ENCODE data around the gene KCTD19.

Gene KCTD19

DNA sequence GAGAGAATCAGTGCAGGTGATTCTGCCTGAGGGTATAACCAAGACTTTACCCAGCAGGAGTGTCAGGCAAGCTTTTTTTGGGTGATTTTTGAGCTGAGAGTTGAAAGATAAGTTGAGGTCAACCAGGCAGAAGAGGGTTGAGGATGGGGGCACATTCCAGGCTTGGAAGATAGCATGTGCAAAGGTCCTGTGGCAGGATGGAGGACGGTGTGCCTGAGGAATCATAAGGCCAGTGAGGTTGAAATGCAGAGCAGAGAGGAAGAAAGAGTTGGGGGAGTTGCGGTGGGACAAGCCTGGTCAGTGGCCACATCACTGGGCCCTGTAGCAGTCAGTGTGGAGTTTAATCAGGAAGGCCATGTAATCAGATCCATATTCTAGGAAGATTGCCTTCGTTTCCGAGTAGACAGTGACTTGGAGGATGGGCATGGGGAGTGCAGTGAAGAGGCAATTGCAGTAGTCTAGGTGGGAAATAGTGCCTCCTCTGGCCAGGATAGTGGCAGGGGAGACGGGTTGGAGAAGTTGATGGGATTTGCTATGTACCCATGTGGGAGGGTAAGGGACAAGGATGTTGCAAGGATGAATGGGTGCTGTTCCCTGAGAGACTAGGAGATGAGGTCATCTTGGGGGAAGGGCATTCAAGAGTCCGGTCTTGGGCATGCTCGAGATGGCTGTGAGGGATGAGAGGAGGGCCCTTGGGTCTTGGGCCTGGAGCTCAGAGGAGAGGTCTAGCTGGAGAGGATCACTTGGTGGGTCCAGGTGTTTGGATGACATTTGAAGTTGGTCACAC lies 43.3 kb downstream of the KCTD19 start:
- DNase-seq: no peak

DNA sequence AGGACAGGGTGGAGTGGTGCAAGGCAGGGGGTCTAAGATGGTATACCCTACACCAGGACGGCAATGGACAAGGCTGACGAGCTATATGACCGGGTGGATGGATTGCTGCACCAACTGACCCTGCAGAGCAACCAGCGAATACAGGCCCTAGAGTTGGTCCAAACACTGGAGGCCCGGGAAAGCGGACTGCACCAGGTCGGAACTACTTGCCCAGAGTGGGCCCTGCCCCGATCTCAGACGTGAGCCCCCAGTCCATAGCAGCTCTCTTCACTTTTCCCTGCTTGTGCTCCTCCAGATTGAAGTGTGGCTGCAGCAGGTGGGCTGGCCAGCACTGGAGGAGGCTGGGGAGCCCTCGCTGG lies 44.1 kb downstream of the KCTD19 start:
- DNase-seq: no peak

DNA sequence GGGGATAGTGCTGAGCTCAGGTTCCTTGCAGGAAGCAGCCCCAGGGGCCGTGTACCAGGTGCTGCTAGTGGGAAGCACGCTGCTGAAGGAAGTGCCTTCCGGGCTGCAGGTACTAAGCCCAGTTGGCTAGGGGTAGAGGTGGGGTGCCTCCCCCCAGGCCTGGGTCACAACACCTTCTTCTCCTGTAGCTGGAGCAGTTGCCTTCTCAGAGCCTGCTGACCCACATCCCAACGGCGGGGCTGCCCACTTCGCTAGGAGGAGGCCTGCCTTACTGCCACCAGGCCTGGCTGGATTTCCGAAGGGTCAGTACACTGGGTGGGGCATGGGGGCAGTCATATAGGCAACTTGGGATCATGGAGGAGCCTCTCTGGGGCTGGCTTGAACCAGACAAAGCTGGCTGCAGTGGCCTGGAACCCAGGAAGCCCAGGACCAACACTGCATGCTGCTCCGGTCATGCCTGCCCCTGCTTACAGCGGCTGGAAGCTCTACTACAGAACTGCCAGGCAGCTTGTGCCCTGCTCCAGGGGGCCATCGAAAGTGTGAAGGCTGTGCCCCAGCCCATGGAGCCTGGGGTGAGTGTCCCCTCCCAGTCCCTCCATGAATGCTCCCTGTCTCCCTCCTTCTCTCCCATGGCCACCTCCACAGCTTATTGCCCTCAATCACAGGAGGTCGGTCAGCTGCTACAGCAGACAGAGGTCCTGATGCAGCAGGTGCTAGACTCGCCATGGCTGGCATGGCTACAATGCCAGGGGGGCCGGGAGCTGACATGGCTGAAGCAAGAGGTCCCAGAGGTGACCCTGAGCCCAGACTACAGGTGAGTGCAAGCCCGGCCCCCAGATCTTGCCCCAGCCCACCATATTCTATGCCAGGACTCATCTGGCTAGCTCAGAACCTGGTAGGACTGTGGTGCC lies 44.8 kb downstream of the KCTD19 start:
- DNase-seq: no peak

DNA sequence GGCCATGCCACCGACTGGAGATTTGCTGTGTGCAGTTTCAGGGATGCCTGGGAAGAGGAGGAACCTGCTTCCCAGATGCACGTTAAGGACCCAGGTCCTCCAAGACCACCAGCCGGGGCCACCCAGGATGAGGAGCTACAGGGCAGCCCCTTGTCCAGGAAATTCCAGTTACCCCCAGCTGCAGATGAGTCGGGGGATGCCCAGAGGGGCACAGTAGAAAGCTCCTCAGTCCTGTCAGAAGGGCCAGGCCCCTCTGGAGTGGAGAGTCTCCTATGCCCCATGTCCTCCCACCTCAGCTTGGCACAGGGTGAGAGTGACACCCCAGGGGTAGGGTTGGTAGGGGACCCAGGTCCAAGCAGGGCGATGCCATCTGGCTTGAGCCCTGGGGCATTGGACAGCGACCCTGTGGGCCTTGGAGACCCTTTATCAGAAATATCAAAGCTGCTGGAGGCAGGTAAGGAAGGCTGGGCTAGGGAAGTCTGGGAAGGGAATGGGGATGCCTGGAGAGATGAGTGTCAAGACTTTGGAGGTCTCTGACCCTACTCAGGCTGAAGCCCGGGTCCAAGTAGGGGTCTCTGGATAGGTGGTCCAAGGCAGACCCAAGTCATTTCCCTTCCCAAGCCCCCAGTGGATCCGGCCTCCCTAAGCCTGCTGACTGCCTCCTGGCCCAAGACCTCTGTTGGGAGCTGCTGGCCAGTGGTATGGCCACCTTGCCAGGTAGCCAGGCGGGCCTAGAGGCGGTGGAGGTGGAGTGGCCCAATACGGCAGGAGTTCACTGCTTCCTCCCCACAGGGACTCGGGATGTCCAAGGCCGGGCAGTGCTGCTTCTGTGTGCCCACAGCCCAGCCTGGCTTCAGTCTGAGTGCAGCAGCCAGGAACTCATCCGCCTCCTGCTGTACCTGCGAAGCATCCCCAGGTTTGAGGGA lies 46.2 kb downstream of the KCTD19 start:
- DNase-seq: no peak

DNA sequence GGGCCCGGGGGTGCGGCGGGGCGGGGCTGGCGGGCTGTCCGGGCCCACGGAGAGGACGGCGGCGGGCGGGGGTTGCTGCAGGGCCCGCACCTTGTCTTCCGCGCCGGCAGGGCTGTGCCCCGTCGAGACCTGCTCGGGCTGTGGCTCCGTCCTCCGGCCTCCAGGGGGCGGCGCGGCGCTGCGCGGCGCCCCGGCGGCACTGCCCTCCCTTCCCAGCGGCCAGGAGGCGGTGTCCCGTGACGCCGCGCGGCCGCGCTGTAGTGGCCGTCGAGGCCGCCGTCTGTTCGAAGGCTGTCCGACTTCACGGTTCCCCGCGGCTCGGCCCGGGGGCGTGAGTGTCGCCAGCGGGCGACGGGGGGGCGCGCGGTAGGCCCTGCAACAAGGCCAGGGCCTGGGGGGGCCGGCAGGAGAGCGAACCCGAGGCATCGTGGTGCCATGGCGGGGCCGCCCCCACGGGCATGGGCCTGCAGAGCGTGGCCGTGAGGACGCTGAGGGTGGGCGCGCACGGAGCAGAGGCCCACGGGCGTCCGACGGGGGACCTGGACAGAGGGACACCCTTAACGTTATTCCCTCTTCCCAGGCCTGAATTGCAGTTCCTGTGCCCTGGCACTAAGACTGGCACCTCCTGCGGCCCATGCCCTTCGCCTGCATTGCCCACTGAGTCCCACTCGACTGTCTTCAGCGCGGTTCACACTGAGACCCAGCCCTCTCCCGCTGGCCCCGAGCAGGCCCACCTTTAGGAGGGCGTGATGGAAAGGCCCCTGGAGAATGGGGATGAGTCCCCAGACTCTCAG lies 47.0 kb downstream of the KCTD19 start, which contains the start of gene PLEKHG4:
PLEKHG4 (plus strand) TSS at position 237 of the 794 bp plus-strand sequence; CDS start at position 750, 513 bp downstream.
- DNase-seq: peak; percentile 78

DNA sequence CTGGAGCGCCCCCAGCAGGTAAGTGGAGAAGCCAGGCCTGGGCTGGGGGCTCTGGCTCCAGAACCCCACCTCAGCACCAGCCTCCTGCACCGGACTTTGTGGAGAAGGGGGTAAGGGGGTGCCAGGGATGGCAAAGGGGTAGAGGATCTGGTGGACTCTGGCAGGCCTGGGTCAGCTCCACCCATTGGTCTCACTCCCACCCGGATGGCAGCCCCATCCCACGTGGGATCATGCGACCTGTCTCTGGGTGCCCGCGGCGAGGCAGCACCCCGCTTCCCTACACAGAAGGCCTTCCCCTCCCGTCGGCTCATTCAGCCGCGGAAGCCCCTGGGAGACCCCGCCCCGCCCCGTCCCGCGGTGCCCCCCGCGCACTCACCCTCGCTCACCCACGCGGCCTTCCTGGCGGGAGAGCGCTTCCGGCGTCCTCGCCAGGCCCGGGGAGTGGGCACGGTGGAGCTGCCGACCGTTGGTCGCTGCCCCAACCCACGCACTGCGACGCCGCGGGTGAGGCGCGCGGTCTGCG lies 47.7 kb downstream of the KCTD19 start:
- peak in 2 of 3 experiments; percentile 52 to 78 for DNase-seq

DNA sequence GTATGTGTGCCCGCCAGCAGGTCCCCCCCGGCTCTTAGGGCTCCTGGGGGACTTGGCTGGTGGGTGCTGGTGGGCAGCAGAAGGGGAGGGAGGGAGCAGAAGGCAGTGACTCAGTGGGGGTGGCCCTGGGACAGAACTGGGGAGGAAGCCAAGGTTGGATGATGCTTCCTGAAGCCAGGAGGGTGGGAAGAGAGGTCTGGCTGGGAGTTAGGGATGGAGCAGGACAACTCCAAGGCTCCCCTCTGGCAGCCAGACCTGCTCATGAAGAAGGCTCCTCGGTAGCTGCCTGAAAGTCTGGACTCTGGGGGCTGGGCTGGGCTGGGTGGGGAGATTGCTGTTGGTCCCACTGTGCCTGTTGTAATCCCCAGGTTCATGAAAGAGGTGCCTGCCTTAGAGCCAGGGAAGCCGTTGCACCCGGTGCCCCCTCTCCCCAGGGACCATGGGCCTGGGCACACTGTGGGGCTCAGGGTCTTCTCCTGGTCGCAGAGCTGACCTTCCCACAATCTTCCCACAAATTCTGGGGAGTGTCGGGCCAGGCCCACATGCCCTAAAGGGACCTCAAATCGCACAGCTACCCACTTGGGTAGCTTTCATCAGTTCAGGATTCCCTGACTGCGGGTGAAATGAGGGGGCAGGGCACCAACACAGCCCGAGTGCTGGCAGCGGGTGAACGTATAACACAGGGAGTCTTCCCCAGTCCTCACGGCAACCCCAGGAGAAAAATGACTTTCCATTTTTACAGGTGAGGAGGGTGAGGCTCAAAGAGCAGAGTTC lies 48.4 kb downstream of the KCTD19 start:
- DNase-seq: no peak

DNA sequence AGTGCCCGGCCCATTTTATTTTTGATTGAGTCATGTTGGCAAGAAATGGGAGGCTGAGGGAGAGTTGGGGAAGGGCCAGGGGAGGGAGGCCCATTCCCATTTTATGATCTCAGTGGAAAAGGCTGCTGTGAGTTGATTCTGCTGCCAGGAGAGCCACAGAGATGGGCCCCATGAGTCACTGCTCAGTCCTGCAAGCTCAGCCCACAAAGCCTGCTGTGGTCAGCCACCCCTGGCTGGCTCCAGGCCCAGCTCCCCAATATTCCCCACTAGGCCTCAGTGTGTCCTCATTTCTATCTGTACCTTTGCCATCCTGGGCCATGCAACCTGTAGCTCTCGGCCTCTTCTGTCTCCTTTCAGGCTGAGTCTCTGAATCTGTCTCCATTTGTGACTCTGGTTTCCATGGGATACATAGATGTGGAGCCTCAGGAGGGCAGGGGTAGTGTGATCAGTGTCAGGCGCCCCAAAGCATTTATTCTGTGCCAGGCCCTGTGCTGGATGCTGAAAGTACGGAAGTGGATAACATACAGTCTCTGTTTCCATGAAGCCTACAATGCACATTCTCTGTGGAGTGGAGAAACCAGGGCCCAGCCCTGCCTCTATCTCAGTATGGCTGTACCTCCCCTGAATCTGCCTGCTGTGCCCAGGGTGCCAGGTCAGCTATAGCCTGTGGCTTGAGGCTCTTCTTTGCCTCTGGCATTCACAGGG lies 49.1 kb downstream of the KCTD19 start:
- DNase-seq: no peak

DNA sequence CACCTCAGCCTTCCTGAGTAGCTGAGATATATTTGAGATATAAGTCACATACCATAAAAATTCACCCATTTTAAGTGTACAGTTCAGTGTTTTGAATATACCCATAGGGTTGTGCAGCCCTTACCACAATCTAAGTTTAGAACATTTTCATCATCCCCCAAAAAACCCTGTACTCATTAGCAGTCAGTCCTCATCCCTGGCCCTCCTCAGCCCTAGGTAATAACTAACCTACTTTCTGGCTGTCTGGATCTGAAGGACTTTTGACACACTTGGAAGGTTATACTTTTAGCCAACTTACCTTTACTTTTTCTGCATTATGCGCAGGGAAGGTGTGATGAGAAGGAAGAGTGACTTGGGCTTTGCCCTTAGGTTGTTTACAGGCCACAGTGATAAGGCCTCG lies 51.2 kb downstream of the KCTD19 start:
- no peak for DNase-seq

DNA sequence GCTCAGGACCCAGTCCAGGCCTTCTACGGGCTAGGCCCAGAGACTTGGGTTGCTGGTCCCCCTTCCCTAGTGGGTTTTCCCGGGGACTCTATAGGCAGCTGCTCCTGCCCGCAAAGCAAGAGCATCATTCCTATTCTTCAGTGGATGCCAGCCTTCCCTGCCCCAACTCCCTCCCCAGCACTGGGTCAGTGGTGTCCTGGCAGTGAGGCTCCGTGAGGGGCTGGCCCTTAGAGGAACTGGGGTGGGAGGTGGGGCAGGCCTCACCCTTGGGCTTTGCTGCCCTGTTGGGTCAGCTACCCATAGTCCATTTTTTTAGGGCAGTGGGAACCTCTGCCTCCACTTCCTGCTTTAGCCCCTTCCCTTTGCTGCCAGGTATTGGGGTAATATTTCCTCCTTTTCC lies 55.1 kb downstream of the KCTD19 start:
- DNase-seq: no peak

DNA sequence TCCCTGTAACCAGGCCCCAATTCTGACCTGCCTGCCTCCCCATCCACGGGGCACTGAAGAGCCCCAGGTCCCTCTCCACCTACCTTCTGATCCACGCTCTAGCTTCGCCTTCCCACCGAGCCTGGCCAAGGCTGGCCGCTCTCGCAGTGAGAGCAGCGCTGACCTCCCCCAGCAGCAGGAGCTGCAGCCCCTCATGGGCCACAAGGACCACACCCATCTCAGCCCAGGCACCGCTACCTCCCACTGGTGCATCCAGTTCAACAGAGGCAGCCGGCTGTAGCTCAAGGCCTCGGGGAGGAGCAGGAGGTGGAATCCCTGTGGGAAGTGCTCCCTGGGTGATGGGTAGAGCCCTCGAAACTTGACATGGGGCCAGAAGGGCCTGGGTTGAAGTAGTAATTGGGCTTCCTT lies 55.6 kb downstream of the KCTD19 start:
- no peak for DNase-seq

DNA sequence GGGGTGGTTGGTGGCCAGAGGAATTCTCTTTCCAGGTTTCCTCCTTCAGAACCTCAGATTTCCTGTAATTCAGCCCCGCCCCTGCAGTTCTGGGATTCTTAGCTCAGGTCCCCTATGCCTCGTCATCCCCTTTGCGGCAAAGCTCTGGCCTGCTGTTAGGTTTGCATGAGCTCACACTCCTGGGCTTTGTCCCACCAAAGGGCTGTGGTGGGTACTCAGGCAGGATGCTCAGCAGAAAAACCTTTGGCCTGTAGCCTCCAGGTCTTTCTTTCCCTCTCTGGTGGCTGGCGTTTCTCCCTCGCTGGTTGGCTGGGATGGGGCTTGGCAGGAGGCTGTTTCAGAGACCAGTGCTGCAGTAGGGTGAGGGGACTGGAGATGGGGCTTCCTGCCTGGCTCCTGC lies 56.8 kb downstream of the KCTD19 start:
- no peak for DNase-seq

DNA sequence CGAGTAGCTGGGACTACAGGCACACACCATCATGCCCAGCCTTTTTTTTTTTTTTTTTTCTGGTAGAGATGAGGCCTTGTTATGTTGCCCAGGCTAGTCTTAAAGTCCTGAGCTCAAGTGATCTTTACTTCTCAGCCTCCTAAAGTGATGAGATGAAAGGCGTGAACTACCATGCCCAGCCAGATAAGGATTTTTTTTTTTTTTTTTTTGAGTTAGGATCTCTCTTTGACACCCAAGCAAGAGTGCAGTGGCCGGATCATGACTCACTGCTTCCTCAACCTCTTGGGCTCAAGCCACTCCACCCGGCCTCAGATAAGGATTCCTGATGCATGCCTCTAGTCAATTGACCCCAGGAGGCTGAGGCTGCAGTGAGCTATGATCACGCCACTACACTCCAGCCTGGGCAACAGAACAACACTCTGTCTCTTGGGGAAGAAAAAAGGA lies 58.4 kb downstream of the KCTD19 start:
- DNase-seq: no peak

DNA sequence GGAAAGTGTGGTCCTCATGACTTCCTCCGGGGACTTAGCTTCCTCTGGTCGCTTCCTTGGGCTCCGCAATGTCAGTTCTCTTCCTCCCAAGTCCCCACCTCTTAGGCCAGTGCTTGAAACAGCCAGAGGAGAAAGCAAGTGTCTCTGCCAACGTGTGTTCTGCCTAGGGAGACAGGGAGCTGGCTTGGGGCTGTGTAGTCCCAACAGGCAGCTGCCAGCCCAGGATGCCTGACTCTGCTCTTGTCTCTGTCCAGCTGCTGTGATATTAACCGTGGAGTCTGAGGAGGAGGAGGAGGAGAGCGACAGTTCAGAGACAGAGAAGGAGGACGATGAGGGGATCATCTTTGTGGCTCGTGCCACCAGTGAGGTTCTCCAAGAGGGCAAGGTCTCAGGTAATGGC lies 60.7 kb downstream of the KCTD19 start:
- DNase-seq: no peak

DNA sequence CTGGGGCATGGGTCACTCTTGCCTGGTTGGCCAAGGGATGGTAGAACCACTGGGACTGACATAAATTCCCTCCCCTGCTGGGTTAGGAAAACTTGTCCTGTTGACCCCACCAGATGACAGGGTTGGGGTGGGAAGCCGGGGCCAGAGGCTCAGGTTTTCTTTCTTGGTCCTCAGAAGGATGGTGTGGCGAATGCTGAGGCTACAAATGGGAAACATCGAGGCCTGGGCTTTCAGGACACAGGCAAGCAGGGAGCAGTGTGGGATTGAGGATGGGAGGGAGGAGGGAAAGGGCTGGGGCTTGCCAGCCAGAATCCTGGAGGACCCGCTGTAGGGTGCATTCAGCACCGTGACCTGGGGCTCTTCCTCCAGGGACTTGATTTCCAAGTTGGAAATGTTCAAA lies 61.7 kb downstream of the KCTD19 start:
- DNase-seq: no peak

DNA sequence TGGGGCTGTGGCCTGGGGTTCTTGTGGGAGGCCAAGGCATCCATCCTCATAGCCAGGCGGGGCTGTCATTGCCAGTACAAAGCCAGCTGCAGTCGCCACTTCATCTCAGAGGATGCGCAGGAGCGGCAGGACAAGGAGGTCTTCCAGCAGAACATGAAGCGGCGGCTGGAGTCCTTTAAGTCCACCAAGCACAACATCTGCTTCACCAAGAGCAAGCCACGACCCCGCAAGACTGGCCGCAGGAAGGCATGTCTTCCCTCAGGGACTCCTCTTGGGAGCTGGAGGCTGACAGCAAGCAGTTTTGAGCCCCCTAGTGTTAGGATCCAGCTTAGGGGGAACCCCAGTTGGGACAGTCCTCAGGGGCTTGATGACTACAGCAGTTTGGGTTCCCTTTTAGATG lies 62.3 kb downstream of the KCTD19 start:
- DNase-seq: no peak

DNA sequence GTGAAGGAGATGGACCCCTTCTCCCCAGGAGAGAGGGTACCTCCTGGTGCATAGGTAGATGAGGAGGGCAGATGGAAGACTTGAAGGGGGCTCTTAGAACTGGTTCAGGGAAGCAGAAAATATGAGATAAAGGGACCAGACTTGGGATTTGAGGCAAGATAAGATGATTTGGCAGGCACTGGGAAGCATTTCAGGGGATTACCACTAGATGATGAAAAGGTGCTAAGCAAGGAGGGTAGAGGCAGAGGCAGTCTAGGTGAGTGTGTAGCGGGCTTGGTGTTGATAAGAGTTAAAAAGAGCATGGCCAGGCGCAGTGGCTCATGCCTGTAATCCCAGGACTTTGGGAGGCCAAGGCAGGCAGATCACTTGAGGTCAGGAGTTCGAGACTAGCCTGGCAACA lies 63.3 kb downstream of the KCTD19 start:
- no peak for DNase-seq

DNA sequence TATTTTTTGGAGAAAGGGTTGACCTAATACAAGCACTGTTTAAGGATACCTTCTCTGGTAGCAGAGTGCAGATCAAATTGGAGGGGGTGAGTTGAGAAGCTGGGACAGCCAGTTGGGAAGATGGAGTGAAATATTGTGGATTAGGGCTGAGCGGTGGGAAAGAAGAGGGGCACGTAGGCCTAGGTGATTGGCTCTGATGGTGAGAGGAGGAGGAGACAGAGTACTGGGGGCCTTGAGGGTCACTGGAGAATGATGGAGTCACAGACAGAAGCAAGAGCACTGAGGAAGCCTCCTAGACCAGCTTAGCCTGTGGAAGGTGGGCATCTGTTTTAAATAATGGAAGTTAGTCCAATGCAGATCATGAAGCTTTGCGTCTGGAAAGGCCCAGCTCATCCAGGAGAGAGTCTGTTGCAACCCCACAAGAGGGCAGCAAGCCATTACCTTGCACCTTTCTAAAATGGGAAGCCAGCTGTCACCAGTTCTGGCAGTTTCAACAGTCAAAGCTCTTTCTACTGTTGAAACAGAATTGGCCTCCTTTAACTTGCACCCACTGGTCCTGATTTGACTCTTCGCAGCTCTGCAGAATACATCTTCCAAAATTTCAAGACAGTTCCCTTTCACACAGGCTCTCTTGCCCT lies 66.0 kb downstream of the KCTD19 start:
- peak; percentile 13 to 52 (median 28) for DNase-seq

DNA sequence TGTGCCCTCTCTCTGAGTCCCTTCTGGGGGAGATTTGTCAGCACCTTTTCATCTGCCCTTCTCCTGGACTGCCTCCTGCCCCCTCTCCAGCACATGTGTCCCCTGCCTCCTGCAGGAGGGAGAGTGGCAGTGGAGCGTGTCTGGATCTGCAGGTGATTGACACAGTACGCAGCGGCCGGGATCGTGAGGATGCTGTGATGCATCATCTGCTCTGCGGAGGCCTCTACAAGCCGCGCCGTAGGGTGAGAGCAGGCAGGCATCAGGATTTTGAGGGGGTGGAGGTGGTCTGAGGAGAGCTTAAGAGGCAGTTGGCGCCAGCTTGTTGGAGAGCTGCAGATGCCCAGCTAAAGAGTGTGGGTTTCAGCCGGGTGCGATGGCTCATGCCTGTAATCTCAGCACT lies 66.8 kb downstream of the KCTD19 start:
- DNase-seq: peak; percentile 7 to 35 (median 35)
